ENCODE data around the gene SOX14. TPM values are rescaled to one million over a fixed set of nuclear protein-coding genes. Genes with fewer than 3 reads are reported as not detected.

SOX14 gene
- total and polyA plus RNA-seq, 2 donors (not counting 1 experiment from before 2014, with no cell fraction given) = not detected

- no peak overlapping the region for H3K9ac ChIP-seq (ENCODE audit: insufficient read depth, low read length)
- H3K79me2 ChIP-seq (ENCODE audit: control insufficient read depth, insufficient read depth, low read length) = no peaks in the 10 kb centered on the region
- no peaks in the 10 kb centered on the region for H3K36me3 ChIP-seq (ENCODE audit: control insufficient read depth, insufficient read depth, low read length)
- no peaks in the 10 kb centered on the region for H4K20me1 ChIP-seq (ENCODE audit: control insufficient read depth, extremely low read depth, insufficient read depth, low read length)
- no peak overlapping the region for H3K4me3 ChIP-seq (replicated peaks in 1 of 4; ENCODE audit: control extremely low read depth in 1 of 4, insufficient read depth in 1 of 4, low read depth in 3 of 4, low read length in 4 of 4)
- no peaks in the 10 kb centered on the region for H3K4me1 ChIP-seq (ENCODE audit: control insufficient read depth, extremely low read depth, insufficient read depth, low read length)
- no peaks in the 10 kb centered on the region for H3K9me3 ChIP-seq (ENCODE audit: control insufficient read depth, insufficient read depth, low read depth, low read length)
- H3K27ac ChIP-seq (ENCODE audit: insufficient read depth, low read length) = no peak overlapping the region
- no peak overlapping the region for H2AFZ ChIP-seq (ENCODE audit: low read length)
- TF ChIP-seq CTCF (conservative IDR thresholded peaks at IDR 0.05 in 1 of 2, IDR thresholded peaks at IDR 0.05 in 1 of 2; ENCODE audit: low read depth in 1 of 2, low read length in 2 of 2) (no peak), EZH2 (IDR thresholded peaks at IDR 0.05; ENCODE audit: low read length, missing control alignments) (no peak)
- H3K27me3 ChIP-seq (ENCODE audit: control insufficient read depth, insufficient read depth, low read length) = peaks cover 52% of the 10 kb centered on the region
- DNase-seq (ENCODE audit: low read depth in 2 of 2) = no peak
- H3K4me2 ChIP-seq (ENCODE audit: extremely low read depth, insufficient read depth, low read length) = no peak overlapping the region
Measured at GRCh38 chr3:137772214-137772955, 8.3 kb downstream of the SOX14 start.

GRCh38 chr3:137778941-137779340 is 14.8 kb downstream of the SOX14 start:
- no peak for TF ChIP-seq CTCF (conservative IDR thresholded peaks at IDR 0.05 in 1 of 2, IDR thresholded peaks at IDR 0.05 in 1 of 2; ENCODE audit: low read depth in 1 of 2, low read length in 2 of 2)
- TF ChIP-seq EZH2 (IDR thresholded peaks at IDR 0.05; ENCODE audit: low read length, missing control alignments) = no peak

GRCh38 chr3:137787529-137787928 is 23.4 kb downstream of the SOX14 start:
- no peak overlapping the region for H3K4me3 ChIP-seq (replicated peaks in 1 of 4; ENCODE audit: control extremely low read depth in 1 of 4, insufficient read depth in 1 of 4, low read depth in 3 of 4, low read length in 4 of 4)

More at GRCh38 chr3:137778941-137779340, 14.8 kb downstream of the SOX14 start:
- Histone ChIP-seq H3K27me3 (ENCODE audit: control insufficient read depth, insufficient read depth, low read length) (peaks cover 2% of the 10 kb centered on the region), H3K79me2 (ENCODE audit: control insufficient read depth, insufficient read depth, low read length) (no peaks in the 10 kb centered on the region), H3K36me3 (ENCODE audit: control insufficient read depth, insufficient read depth, low read length) (no peaks in the 10 kb centered on the region), H3K4me3 (replicated peaks in 1 of 4; ENCODE audit: control extremely low read depth in 1 of 4, insufficient read depth in 1 of 4, low read depth in 3 of 4, low read length in 4 of 4) (no peak overlapping the region), H3K27ac (ENCODE audit: insufficient read depth, low read length) (no peak overlapping the region), H3K4me1 (ENCODE audit: control insufficient read depth, extremely low read depth, insufficient read depth, low read length) (no peaks in the 10 kb centered on the region), H3K4me2 (ENCODE audit: extremely low read depth, insufficient read depth, low read length) (no peak overlapping the region), H3K9ac (ENCODE audit: insufficient read depth, low read length) (no peak overlapping the region), H2AFZ (ENCODE audit: low read length) (no peak overlapping the region), H3K9me3 (ENCODE audit: control insufficient read depth, insufficient read depth, low read depth, low read length) (no peaks in the 10 kb centered on the region), H4K20me1 (ENCODE audit: control insufficient read depth, extremely low read depth, insufficient read depth, low read length) (no peaks in the 10 kb centered on the region)
- no peak for DNase-seq (ENCODE audit: low read depth in 2 of 2)

More at GRCh38 chr3:137787529-137787928, 23.4 kb downstream of the SOX14 start:
- Histone ChIP-seq H3K79me2 (ENCODE audit: control insufficient read depth, insufficient read depth, low read length) (no peaks in the 10 kb centered on the region), H3K4me1 (ENCODE audit: control insufficient read depth, extremely low read depth, insufficient read depth, low read length) (no peaks in the 10 kb centered on the region), H3K36me3 (ENCODE audit: control insufficient read depth, insufficient read depth, low read length) (no peaks in the 10 kb centered on the region), H3K4me2 (ENCODE audit: extremely low read depth, insufficient read depth, low read length) (no peak overlapping the region), H3K27me3 (ENCODE audit: control insufficient read depth, insufficient read depth, low read length) (no peaks in the 10 kb centered on the region), H2AFZ (ENCODE audit: low read length) (no peak overlapping the region), H3K27ac (ENCODE audit: insufficient read depth, low read length) (no peak overlapping the region), H3K9ac (ENCODE audit: insufficient read depth, low read length) (no peak overlapping the region), H3K9me3 (ENCODE audit: control insufficient read depth, insufficient read depth, low read depth, low read length) (no peaks in the 10 kb centered on the region), H4K20me1 (ENCODE audit: control insufficient read depth, extremely low read depth, insufficient read depth, low read length) (no peaks in the 10 kb centered on the region)
- TF ChIP-seq CTCF (conservative IDR thresholded peaks at IDR 0.05 in 1 of 2, IDR thresholded peaks at IDR 0.05 in 1 of 2; ENCODE audit: low read depth in 1 of 2, low read length in 2 of 2) (no peak), EZH2 (IDR thresholded peaks at IDR 0.05; ENCODE audit: low read length, missing control alignments) (no peak)
- no peak for DNase-seq (ENCODE audit: low read depth in 2 of 2)
